ENCODE results near the gene CERK.

GRCh38 chr22:46664301-46664855 lies 73.7 kb downstream of the CERK start:
- no peak for TF ChIP-seq CTCF (CRISPR knock-in tag; IDR thresholded peaks at IDR 0.05)
- TF ChIP-seq SRSF4 (IDR thresholded peaks at IDR 0.05; ENCODE audit: low read depth, low read length, poor library complexity, severe bottlenecking): no peak
- TF ChIP-seq CREM (IDR thresholded peaks at IDR 0.05): no peak
- TF ChIP-seq CREM (CRISPR knock-in tag; IDR thresholded peaks at IDR 0.05): no peak
- TF ChIP-seq RAD21 (CRISPR knock-in tag; IDR thresholded peaks at IDR 0.05): no peak
- TF ChIP-seq SAP130 (CRISPR knock-in tag; IDR thresholded peaks at IDR 0.05; ENCODE audit: low read depth): no peak
- TF ChIP-seq FOXA1 (IDR thresholded peaks at IDR 0.05): no peak
- no peak for TF ChIP-seq FOXA1 (CRISPR knock-in tag; IDR thresholded peaks at IDR 0.05)
- TF ChIP-seq RNF219 (CRISPR knock-in tag; IDR thresholded peaks at IDR 0.05): no peak
- TF ChIP-seq RFXANK (CRISPR knock-in tag; IDR thresholded peaks at IDR 0.05): no peak
- no peak for TF ChIP-seq SRSF1 (optimal IDR thresholded peaks at IDR 0.05; ENCODE audit: low read depth, low read length)
- no peak for TF ChIP-seq BHLHE40 (IDR thresholded peaks at IDR 0.05; ENCODE audit: low read length)
- no peak for TF ChIP-seq BCL3 (CRISPR knock-in tag; IDR thresholded peaks at IDR 0.05)
- no peak for TF ChIP-seq MEIS1 (CRISPR knock-in tag; IDR thresholded peaks at IDR 0.05; ENCODE audit: borderline replicate concordance)
- no peak for TF ChIP-seq ZNF501 (CRISPR knock-in tag; IDR thresholded peaks at IDR 0.05)
- TF ChIP-seq ZFP82 (CRISPR knock-in tag; IDR thresholded peaks at IDR 0.05; ENCODE audit: borderline replicate concordance): no peak

Data from HepG2 (cell line).